ENCODE measurements around the gene EDN3.

GRCh38 chr20:59318803-59319202 is 18.4 kb downstream of the EDN3 start:
- TF ChIP-seq, protein P1, sequence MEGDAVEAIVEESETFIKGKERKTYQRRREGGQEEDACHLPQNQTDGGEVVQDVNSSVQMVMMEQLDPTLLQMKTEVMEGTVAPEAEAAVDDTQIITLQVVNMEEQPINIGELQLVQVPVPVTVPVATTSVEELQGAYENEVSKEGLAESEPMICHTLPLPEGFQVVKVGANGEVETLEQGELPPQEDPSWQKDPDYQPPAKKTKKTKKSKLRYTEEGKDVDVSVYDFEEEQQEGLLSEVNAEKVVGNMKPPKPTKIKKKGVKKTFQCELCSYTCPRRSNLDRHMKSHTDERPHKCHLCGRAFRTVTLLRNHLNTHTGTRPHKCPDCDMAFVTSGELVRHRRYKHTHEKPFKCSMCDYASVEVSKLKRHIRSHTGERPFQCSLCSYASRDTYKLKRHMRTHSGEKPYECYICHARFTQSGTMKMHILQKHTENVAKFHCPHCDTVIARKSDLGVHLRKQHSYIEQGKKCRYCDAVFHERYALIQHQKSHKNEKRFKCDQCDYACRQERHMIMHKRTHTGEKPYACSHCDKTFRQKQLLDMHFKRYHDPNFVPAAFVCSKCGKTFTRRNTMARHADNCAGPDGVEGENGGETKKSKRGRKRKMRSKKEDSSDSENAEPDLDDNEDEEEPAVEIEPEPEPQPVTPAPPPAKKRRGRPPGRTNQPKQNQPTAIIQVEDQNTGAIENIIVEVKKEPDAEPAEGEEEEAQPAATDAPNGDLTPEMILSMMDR (IDR thresholded peaks at IDR 0.05; ENCODE audit: low read depth, low read length) = no peak
- TF ChIP-seq POLR2A (IDR thresholded peaks at IDR 0.05; ENCODE audit: extremely low read depth, insufficient read length) (no peak), MAX (IDR thresholded peaks at IDR 0.05; ENCODE audit: low read depth, low read length) (no peak)

All from NB4 (cell line).